ENCODE results near the gene PLSCR1.
"Not testable (repeated sequence)": the region's sequence is repeated elsewhere in the genome, so short reads cannot be mapped to it uniquely, and the experiment has no call there.

Gene PLSCR1

GRCh38 chr3:146547235-146547835, 2.9 kb upstream of the PLSCR1 start:
- no peak for DNase-seq

GRCh38 chr3:146546366-146546965, 2.1 kb upstream of the PLSCR1 start:
- DNase-seq: no peak

GRCh38 chr3:146544929-146545528, 622 bp upstream of the PLSCR1 start:
- DNase-seq: no peak

- peak; percentile 34 for DNase-seq
These were observed 876 bp downstream of the PLSCR1 start for GRCh38 chr3:146543461-146544001.

- no peak for DNase-seq
These were observed 1.4 kb downstream of the PLSCR1 start for GRCh38 chr3:146542978-146543377.

- no peak for DNase-seq
These were observed 2.2 kb downstream of the PLSCR1 start for GRCh38 chr3:146542179-146542578.

GRCh38 chr3:146540978-146541377, 3.4 kb downstream of the PLSCR1 start:
- DNase-seq: no peak

- DNase-seq: no peak
These were observed 4.2 kb downstream of the PLSCR1 start for GRCh38 chr3:146540236-146540635.

- DNase-seq: no peak
These were observed 5.1 kb downstream of the PLSCR1 start for GRCh38 chr3:146539315-146539714.

GRCh38 chr3:146537603-146538002, 6.8 kb downstream of the PLSCR1 start:
- DNase-seq: no peak

GRCh38 chr3:146536681-146537080, 7.7 kb downstream of the PLSCR1 start:
- DNase-seq: no peak

GRCh38 chr3:146532406-146532805, 12.0 kb downstream of the PLSCR1 start:
- DNase-seq: no peak

GRCh38 chr3:146530609-146531008, 13.8 kb downstream of the PLSCR1 start:
- no peak for DNase-seq

GRCh38 chr3:146529021-146529420, 15.4 kb downstream of the PLSCR1 start:
- no peak for DNase-seq

- DNase-seq: no peak
These were observed 19.4 kb downstream of the PLSCR1 start for GRCh38 chr3:146524961-146525360.

GRCh38 chr3:146523531-146523930, 20.9 kb downstream of the PLSCR1 start:
- DNase-seq: no peak

- not testable (repeated sequence) for DNase-seq
These were observed 21.9 kb downstream of the PLSCR1 start for GRCh38 chr3:146522174-146523158.

GRCh38 chr3:146521394-146521793, 23.0 kb downstream of the PLSCR1 start:
- no peak for DNase-seq

GRCh38 chr3:146519810-146520209, 24.6 kb downstream of the PLSCR1 start:
- no peak for DNase-seq

- DNase-seq: peak; percentile 67
These were observed 26.5 kb downstream of the PLSCR1 start for GRCh38 chr3:146517684-146518435.

- DNase-seq: no peak
These were observed 30.9 kb downstream of the PLSCR1 start for GRCh38 chr3:146513386-146514051.
